HepG2 (cell line): ENCODE data around the gene SEPTIN2. TPM values are rescaled to one million over a fixed set of nuclear protein-coding genes. Genes with fewer than 3 reads are reported as not detected.

ENCODE experiments used
- ARID2 ChIP-seq: sonication (generic); formaldehyde crosslinking; IDR thresholded peaks from 2 replicates; pipeline ENCODE4 v1.8.1; 2022; ENCODE audit warnings: mild to moderate bottlenecking, missing genetic modification reagents, borderline replicate concordance
- ELF4 ChIP-seq: sonication (generic); formaldehyde crosslinking; IDR thresholded peaks from 2 replicates; pipeline ENCODE4 v1.5.0; 2020; ENCODE audit warnings: missing genetic modification reagents, mild to moderate bottlenecking, moderate library complexity, borderline replicate concordance
- HDAC6 ChIP-seq: fragments of 200-600 bp; sonication (generic); IDR thresholded peaks from 2 replicates; pipeline ENCODE4 v1.7.0; 2017; ENCODE audit warnings: mild to moderate bottlenecking, antibody characterized with exemption, low read length, low read depth
- KLF12 ChIP-seq: sonication (generic); formaldehyde crosslinking; IDR thresholded peaks from 2 replicates; pipeline ENCODE4 v1.4.0; 2020; ENCODE audit warnings: missing genetic modification reagents, borderline replicate concordance
- MAFG ChIP-seq: sonication (generic); formaldehyde crosslinking; IDR thresholded peaks from 2 replicates; pipeline ENCODE4 v1.5.1; 2020; ENCODE audit warnings: mild to moderate bottlenecking, missing genetic modification reagents
- MTF1 ChIP-seq: sonication (generic); formaldehyde crosslinking; IDR thresholded peaks from 2 replicates; pipeline ENCODE4 v1.5.0; 2020; ENCODE audit warnings: missing genetic modification reagents
- MXD4 ChIP-seq: IDR thresholded peaks from 2 replicates; pipeline ENCODE4 v1.6.1; 2016; ENCODE audit warnings: mild to moderate bottlenecking, missing biosample characterization, missing genetic modification reagents
- NFRKB ChIP-seq: fragments of 450-650 bp; IDR thresholded peaks from 2 replicates; pipeline ENCODE4 v1.6.1; 2017
- PHF8 ChIP-seq: sonication (generic); formaldehyde crosslinking; IDR thresholded peaks from 2 replicates; pipeline ENCODE4 v1.5.0; 2020; ENCODE audit warnings: missing genetic modification reagents
- POLR2A ChIP-seq, 2 experiments: IDR thresholded peaks; 2 replicates each; pipeline ENCODE4 v1.6.1; 2011; ENCODE audit warnings: low read depth in 2 of 2, low read length in 2 of 2, mild to moderate bottlenecking in 1 of 2, moderate library complexity in 1 of 2; ENCODE audit not compliant: insufficient read depth in 1 of 2
- RAD21 ChIP-seq: fragments of 450-650 bp; formaldehyde crosslinking; IDR thresholded peaks from 2 replicates; pipeline ENCODE4 v1.5.0; 2020; ENCODE audit warnings: mild to moderate bottlenecking
- SMARCE1 ChIP-seq: fragments of 450-650 bp; IDR thresholded peaks from 2 replicates; pipeline ENCODE4 v1.6.1; 2017; ENCODE audit warnings: borderline replicate concordance
- SUZ12 ChIP-seq: fragments of 150-350 bp; IDR thresholded peaks from 2 replicates; pipeline ENCODE4 v1.6.1; 2014; ENCODE audit warnings: low read depth, low read length
- U2AF1 ChIP-seq: fragments of 200-400 bp; formaldehyde crosslinking; optimal IDR thresholded peaks from 2 replicates; pipeline ENCODE3; 2017; ENCODE audit warnings: mild to moderate bottlenecking, low read depth, low read length
- ZBTB7B ChIP-seq: sonication (generic); formaldehyde crosslinking; IDR thresholded peaks from 2 replicates; pipeline ENCODE4 v1.4.0; 2020; ENCODE audit warnings: missing genetic modification reagents
- ZNF205 ChIP-seq: IDR thresholded peaks from 2 replicates; pipeline ENCODE4 v1.6.1; 2018; ENCODE audit warnings: missing biosample characterization, missing genetic modification reagents
- ZNF275 ChIP-seq: sonication (generic); formaldehyde crosslinking; IDR thresholded peaks from 2 replicates; pipeline ENCODE4 v1.8.0; 2022; ENCODE audit warnings: missing genetic modification reagents, mild to moderate bottlenecking, inconsistent platforms, borderline replicate concordance
- ZNF839 ChIP-seq: sonication (generic); formaldehyde crosslinking; IDR thresholded peaks from 2 replicates; pipeline ENCODE4 v1.4.0; 2020; ENCODE audit warnings: missing genetic modification reagents, mild to moderate bottlenecking, borderline replicate concordance
- ZSCAN22 ChIP-seq: sonication (generic); formaldehyde crosslinking; IDR thresholded peaks from 2 replicates; pipeline ENCODE4 v1.4.0; 2020; ENCODE audit warnings: mild to moderate bottlenecking, missing genetic modification reagents
- ZZZ3 ChIP-seq: sonication (generic); formaldehyde crosslinking; IDR thresholded peaks from 2 replicates; pipeline ENCODE4 v1.4.0; 2020; ENCODE audit warnings: missing genetic modification reagents, mild to moderate bottlenecking, borderline replicate concordance
- polyA plus RNA-seq, 8 experiments: library from polyadenylated mRNA; depleted of rRNA in 3 of 8; stranded (reverse) in 7 of 8; unstranded in 1 of 8; fragments of >200 nt; fragmentation: Illumina TruSeq in 4 of 8; extraction: Trizol in 4 of 8; gene quantifications; 2 replicates each; pipeline versions ENCODE4 v1.2.1 to v1.2.3, GENCODE V29; 2011 to 2016; ENCODE audit warnings: low read depth in 4 of 8, missing spikeins in 1 of 8, mixed read lengths in 1 of 8; ENCODE audit not compliant: insufficient read depth in 1 of 8
- total RNA-seq, 5 experiments: library from RNA; depleted of rRNA; stranded (reverse); fragments of >200 nt; fragmentation: Illumina TruSeq; extraction: Trizol; gene quantifications; 2 replicates each; pipeline ENCODE4 v1.2.3, GENCODE V29; 2016; ENCODE audit warnings: low read depth in 1 of 5
- TF ChIP-seq, protein P1 (sequence below): sonication (generic); formaldehyde crosslinking; IDR thresholded peaks from 2 replicates; pipeline ENCODE4 v1.4.0; 2020; ENCODE audit warnings: missing genetic modification reagents
- TF ChIP-seq, protein P2 (sequence below): sonication (generic); formaldehyde crosslinking; IDR thresholded peaks from 2 replicates; pipeline ENCODE4 v1.4.0; 2020; ENCODE audit warnings: mild to moderate bottlenecking, low read depth, missing genetic modification reagents
- TF ChIP-seq, protein P3 (sequence below): IDR thresholded peaks from 2 replicates; pipeline ENCODE4 v1.6.1; 2018; ENCODE audit warnings: missing genetic modification reagents, mild to moderate bottlenecking, missing compliant biosample characterization

Gene SEPTIN2
- total and polyA plus RNA-seq, 2 of the 13 experiments (the other 11 are each of a cell fraction or from before 2014, with no cell fraction given): 493 to 733 TPM

- TF ChIP-seq, protein P1, sequence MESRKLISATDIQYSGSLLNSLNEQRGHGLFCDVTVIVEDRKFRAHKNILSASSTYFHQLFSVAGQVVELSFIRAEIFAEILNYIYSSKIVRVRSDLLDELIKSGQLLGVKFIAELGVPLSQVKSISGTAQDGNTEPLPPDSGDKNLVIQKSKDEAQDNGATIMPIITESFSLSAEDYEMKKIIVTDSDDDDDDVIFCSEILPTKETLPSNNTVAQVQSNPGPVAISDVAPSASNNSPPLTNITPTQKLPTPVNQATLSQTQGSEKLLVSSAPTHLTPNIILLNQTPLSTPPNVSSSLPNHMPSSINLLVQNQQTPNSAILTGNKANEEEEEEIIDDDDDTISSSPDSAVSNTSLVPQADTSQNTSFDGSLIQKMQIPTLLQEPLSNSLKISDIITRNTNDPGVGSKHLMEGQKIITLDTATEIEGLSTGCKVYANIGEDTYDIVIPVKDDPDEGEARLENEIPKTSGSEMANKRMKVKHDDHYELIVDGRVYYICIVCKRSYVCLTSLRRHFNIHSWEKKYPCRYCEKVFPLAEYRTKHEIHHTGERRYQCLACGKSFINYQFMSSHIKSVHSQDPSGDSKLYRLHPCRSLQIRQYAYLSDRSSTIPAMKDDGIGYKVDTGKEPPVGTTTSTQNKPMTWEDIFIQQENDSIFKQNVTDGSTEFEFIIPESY (CRISPR knock-in tag): no peak
- TF ChIP-seq PHF8: no peak
- no peak for TF ChIP-seq MAFG (CRISPR knock-in tag)
- no peak for TF ChIP-seq ZBTB7B (CRISPR knock-in tag)
- TF ChIP-seq NFRKB: no peak
- TF ChIP-seq SMARCE1: no peak
- peak; percentile 25; the same call in 1 of the 2 replicates for TF ChIP-seq MXD4 (CRISPR knock-in tag)
- no peak for TF ChIP-seq U2AF1
- no peak for TF ChIP-seq ZZZ3
- peak; percentile 27; the same call in 1 of the 2 replicates for TF ChIP-seq ZNF275 (CRISPR knock-in tag)
- no peak for TF ChIP-seq ARID2
- TF ChIP-seq ZSCAN22 (CRISPR knock-in tag): no peak
- TF ChIP-seq MTF1: no peak
- no peak for TF ChIP-seq KLF12
- no peak for TF ChIP-seq HDAC6
- TF ChIP-seq POLR2A (IDR thresholded peaks at IDR 0.05; ENCODE audit: insufficient read depth in 1 of 2, low read depth in 2 of 2, low read length in 2 of 2): 0 out of 4 replicates have a peak, but pooled peaks of 1 of the 2 experiments have one; percentile 30
- no peak; the same call in 1 of the 2 replicates for TF ChIP-seq ZNF205 (CRISPR knock-in tag)
- no peak for TF ChIP-seq RAD21
- TF ChIP-seq ELF4 (CRISPR knock-in tag): no peak
- no peak for TF ChIP-seq ZNF839 (CRISPR knock-in tag)
- TF ChIP-seq SUZ12: no peak
- TF ChIP-seq, protein P2, sequence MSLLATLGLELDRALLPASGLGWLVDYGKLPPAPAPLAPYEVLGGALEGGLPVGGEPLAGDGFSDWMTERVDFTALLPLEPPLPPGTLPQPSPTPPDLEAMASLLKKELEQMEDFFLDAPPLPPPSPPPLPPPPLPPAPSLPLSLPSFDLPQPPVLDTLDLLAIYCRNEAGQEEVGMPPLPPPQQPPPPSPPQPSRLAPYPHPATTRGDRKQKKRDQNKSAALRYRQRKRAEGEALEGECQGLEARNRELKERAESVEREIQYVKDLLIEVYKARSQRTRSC (CRISPR knock-in tag): no peak
- TF ChIP-seq, protein P3, sequence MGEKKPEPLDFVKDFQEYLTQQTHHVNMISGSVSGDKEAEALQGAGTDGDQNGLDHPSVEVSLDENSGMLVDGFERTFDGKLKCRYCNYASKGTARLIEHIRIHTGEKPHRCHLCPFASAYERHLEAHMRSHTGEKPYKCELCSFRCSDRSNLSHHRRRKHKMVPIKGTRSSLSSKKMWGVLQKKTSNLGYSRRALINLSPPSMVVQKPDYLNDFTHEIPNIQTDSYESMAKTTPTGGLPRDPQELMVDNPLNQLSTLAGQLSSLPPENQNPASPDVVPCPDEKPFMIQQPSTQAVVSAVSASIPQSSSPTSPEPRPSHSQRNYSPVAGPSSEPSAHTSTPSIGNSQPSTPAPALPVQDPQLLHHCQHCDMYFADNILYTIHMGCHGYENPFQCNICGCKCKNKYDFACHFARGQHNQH (CRISPR knock-in tag): no peak; the same call in 1 of the 2 replicates
Observed at GRCh38 chr2:241350878-241351639, 35.3 kb downstream of the SEPTIN2 start (continued).
